ENCODE results near the gene PDZD2.
"Not testable (repeated sequence)": the region's sequence is repeated elsewhere in the genome, so short reads cannot be mapped to it uniquely, and the experiment has no call there.

Gene PDZD2

GRCh38 chr5:31733371-31733770 lies 94.4 kb downstream of the PDZD2 start:
- no peak for DNase-seq (ENCODE audit: low read depth)

DNA sequence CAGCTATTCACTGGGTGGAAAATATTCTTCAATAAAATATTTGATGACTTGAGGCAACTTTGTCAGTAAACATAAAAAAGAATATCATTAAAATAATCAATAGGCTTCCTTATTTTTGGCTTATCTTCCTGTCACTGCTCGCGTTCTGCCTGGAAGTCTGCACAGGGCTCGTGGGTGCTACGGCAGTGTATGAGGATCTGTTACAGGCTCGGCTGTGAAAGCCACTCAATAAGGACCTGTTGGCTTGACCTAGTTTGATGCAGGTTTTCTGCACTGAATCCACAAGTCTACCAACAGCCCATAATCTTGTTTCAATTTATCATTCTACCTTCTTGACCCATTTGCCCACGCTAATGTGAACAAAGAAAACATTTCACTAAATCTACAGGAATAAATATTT lies 97.2 kb downstream of the PDZD2 start:
- no peak for DNase-seq (ENCODE audit: low read depth)

DNA sequence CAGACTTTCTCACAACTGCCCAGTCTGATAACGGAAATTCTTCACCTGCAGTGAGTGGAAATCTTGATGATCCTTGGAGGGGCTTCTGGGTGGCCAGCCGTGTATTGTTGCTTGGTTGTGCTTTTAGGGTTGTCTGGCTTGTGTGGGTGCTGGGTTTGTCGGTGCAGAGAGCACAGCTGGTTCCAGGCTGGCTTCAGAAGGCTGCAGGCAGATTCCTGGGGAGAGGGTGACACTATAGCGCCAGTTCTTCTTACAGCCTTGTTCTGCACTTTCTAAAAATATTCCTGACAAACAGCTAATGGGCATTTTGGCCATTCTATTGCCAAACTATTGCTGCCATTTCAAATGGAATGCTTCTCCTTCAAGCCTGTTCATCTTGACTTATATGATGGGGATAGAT lies 99.3 kb downstream of the PDZD2 start:
- DNase-seq (ENCODE audit: low read depth): no peak

GRCh38 chr5:31741496-31741895 lies 102.6 kb downstream of the PDZD2 start:
- DNase-seq (ENCODE audit: low read depth): no peak

DNA sequence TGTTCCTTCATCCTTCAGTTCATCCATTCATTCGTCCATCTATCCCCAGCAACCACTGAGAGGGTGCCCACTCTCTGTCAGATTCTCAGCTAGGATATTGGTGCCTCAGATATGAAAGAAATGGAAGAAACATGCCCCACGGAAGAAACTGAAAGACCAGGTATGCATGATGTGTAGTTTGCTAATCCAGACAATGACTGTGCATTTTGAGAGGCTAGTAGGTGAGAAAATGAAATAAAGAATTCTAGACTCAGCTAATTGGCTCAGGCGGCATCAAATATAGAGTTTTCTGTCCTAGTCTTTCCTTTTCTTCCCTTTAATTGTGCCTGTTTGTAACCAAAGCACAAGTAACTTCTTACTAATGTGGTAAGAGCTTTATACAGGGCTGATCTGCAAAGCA lies 104.7 kb downstream of the PDZD2 start:
- no peak for DNase-seq (ENCODE audit: low read depth)

DNA sequence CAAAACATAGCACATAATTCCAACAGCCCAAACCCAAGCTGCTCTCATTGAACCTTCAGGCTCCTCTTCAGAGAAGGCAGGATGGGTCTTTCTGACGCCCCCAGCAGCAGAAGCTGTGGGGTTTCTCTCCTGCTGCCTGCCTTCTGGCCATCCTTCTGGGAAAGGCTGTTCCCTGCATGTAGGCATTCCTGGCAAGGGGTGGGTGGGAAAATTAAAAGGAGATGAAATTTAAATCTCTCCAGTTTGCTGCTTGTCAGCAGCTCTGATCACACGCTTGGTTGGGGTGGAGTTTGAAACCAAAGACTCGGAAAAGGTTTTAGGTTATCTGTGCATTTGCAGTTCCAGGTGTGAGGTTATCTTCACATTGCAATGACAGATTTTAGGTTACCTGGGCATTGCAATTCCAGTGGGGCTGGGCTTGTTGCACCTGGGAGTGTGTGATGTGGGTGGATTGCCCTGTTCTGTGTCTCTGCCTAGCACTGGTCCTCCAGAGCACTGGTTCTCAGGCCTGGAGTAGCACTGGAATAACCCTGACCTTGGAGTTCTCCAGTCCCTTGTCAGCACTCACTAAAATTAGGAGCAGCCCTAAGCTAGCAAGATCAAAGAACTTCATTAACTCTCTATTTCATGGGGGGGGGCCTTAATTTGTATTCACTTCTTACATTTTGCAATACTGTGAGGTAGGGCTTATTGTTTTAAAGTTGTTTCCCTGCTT lies 109.7 kb downstream of the PDZD2 start:
- no peak for DNase-seq (ENCODE audit: low read depth)

DNA sequence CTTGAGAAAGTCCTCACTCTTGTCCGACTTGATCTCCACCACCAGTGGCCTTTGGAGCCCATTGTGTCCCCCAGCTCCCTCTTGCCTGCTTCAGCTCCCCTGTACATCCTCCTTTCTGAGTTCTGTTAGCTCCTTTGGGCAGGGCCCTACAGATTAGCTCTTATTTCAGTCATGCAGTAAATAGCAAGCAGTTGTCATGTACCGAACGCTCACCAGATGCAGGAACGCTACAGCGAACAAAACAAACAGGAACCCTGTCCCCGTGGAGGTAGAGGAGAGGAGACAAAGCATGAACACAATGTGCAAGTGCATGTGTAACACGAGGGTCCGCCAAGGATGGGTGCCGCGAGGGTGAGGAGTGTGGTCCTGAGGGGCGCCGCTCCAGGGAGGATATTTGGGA lies 111.3 kb downstream of the PDZD2 start:
- no peak for DNase-seq (ENCODE audit: low read depth)

DNA sequence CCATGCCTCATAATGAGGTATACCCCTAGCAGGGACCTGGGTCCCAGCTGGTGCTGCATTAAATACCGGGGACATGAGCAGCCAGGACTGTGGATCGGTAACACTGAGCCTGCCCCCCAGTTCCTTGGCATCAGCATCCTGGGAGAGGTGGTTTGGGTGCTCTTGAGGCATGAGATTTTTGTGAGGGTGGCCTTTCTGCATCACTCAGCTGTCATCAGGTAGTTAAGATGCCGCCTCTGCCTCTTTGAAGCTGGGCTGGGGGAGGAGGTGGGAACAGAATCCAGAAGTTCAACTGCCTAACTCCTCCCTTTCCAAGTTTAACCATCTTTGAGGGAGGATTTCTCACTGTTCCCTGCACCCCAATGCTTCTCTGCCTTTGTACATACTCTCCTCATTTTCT lies 112.7 kb downstream of the PDZD2 start:
- no peak for DNase-seq (ENCODE audit: low read depth)

- DNase-seq (ENCODE audit: low read depth): no peak
These were observed 114.9 kb downstream of the PDZD2 start for GRCh38 chr5:31753700-31754357.

DNA sequence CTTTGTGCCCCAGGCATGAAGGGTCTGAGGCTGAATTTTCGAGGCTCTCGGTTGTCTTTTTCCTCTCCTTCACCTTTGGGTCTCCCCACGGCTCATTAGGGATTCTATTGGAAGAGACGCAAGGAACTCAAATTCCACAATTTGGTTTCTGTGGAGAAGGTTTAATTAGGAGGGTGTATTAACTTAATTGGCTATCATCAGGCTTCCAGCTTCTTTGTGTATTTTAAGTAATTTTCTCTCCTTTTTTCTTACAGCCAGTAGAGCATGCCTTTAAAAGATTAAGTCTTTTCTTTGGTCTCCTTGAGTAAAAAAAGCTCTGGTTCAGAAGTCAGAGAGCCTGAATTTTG lies 115.4 kb downstream of the PDZD2 start:
- no peak for DNase-seq (ENCODE audit: low read depth)

DNA sequence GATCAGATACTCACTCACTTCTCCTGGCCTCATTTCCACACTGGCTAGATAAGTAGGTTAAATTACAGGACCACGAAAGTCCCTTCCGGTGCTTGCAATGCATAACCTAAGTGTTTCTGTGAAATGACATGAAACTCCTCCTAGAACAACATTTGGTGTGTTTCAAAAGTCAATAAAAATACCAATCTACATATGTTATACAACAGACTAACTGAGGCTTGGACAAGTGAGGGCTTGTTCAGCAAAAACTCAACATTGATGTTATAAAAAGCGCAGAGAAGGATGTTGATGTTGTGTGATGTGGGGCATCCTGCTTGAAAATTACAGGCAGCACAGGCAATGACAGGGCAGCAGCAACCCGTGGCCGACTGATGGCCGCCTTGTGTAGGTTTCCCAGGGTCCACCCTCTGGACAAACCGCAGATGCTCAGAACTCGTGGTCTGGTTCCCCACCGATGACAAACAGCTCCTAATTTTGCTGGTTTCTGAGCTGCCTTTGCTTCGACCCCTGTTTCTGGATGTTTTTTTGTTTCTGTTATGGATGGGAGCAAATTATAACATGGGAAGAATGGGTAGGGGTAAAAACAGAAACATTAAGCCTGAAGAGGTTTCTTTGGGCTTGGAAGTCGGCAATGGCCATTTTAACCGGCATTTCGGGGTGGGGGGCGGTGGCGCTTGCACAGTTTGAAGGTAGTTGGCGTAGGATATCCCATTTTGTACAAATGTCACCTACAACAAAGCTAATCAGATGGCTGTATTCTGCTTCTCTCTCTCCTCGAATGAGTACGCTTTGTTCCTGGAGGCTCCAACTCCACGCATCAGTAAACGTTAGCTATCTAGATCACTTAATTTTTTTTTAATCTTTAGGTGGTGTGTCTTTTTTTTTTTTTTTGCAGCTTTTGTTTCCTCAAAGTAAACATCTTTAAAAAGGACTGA lies 116.1 kb downstream of the PDZD2 start:
- no peak for DNase-seq (ENCODE audit: low read depth)

DNA sequence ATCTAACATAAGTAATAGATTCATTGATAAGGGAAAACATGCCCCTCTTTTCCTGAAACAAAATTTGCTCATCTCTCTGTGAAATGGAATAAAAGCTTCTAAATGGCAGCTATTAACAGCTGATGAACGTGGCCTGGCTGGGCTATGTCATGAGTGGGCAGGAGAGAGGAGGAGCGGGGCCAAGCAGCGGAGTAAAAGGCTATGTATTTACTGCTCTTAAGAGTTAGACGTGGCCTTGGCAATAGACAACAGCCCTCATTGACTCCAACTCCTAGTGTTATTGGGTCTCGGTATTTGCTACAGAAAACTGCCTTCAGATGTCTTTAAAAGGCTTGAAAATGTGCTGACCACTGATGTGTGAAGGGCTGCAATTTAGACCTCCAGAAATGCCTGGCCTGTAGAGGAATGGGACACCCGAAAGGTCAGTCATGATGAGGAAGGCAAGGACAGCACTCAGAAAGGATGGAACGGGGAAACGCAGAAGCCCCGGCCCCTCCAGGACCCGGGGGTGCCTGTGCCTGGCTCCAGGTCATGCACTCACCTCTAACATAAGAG lies 116.8 kb downstream of the PDZD2 start:
- DNase-seq (ENCODE audit: low read depth): no peak

- DNase-seq (ENCODE audit: low read depth): no peak
These were observed 118.9 kb downstream of the PDZD2 start for GRCh38 chr5:31757806-31758205.

GRCh38 chr5:31758803-31759425 lies 120.0 kb downstream of the PDZD2 start:
- no peak for DNase-seq (ENCODE audit: low read depth)

DNA sequence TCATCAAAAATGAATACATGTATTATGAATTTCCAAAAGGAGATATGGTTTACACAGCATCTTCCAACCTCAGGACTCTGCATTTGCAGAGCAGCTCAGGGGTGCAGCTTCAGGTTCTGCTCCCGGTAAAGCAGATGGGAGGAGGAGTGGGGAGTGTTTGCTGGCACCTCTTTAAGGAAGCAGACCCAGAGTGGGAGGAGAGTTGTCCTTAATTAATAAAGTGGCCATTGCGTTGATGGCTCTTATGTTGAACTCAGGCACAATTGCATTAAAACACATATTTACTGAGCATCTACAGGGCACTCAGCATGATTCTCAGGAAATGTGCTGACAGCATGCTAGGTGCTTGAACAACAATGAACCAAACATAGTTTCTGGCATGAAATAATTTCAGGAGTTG lies 121.0 kb downstream of the PDZD2 start:
- no peak for DNase-seq (ENCODE audit: low read depth)

DNA sequence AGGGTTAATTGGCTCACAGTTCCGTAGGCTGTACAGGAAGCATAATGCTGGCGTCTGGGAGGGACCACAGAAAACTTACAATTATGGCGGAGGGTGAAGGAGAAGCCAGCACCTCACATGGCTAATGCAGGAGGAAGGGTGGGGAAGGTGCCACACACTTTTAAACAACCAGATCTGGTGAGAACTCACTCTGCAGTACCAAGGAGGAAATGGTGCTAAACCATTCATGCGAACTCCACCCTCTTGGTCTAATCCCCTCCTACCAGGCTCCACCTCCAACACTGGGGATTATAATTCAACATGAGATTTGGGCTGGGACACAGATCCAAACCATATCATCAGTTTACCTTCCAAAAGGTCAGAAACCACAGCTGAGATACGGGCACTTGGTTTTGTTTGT lies 122.9 kb downstream of the PDZD2 start:
- DNase-seq (ENCODE audit: low read depth): no peak

- no peak for DNase-seq (ENCODE audit: low read depth)
These were observed 124.5 kb downstream of the PDZD2 start for GRCh38 chr5:31763424-31763823.

DNA sequence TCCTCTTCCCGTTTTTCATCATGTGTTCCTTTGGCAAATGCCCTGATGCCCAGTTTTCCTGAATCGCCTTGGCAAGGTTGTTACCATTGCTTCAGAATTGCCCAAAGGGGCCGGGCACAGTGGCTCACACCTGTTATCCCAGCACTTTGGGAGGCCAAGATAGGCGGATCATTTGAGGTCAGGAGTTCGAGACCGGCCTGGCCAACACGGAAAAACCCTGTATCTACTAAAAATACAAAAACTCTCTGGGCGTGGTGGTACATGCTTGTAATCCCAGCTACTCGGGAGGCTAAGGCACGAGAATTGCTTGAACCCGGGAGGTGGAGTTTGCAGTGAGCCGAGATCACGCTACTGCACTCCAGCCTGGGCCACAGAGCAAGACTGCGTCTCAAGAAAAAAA lies 125.8 kb downstream of the PDZD2 start:
- DNase-seq (ENCODE audit: low read depth): not testable (repeated sequence)

DNA sequence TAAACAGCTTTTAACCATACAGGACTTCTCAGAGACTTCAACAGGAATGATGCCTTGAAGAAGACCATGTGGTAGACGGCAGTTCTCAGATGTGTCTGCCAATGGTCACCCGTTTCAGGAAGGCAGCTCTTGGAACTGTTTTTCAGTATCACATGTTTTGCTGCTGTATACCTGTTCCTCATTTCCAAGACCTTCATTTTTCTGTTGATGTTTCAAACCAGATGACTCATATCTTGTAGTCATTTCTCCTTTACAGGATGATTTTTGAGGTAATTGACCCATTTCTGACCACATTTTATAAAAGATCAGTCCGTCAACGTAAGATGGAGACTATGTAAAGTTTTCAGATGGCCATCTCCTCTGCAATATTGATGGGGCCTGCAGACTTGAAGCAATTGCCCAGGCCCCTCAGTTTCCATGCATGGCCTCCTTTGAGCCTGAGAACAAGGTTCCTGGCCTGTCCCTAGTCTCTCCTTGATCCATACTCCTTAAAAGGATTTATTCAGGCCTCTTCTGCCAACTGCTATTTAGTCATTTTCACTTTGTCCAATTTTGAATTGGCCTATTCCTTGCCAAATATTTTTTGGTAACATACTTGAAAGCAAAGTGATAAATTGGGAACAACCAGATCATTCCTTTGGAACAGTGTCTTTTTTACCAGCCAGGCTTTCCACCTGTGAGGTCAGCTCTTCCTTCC lies 128.6 kb downstream of the PDZD2 start:
- no peak for DNase-seq (ENCODE audit: low read depth)

GRCh38 chr5:31768046-31768445 lies 129.1 kb downstream of the PDZD2 start:
- DNase-seq (ENCODE audit: low read depth): no peak

GRCh38 chr5:31768784-31769183 lies 129.9 kb downstream of the PDZD2 start:
- DNase-seq (ENCODE audit: low read depth): no peak

GRCh38 chr5:31769530-31769929 lies 130.6 kb downstream of the PDZD2 start:
- no peak for DNase-seq (ENCODE audit: low read depth)
